Keratinocyte (primary cell): ENCODE data around the gene ASB8. TPM values are rescaled to one million over a fixed set of nuclear protein-coding genes. Genes with fewer than 3 reads are reported as not detected.

ENCODE experiments used
- DNase-seq: peaks from one replicate; pipeline ENCODE4 v3.0.0-alpha.2; 2011; ENCODE audit warnings: low read depth, missing footprints, low spot score
- FAIRE-seq: peaks from 2 replicates; lab custom pipeline; 2011; peaks lifted over from hg19 to GRCh38; lab: Jason Lieb, UNC
- H2AFZ ChIP-seq: 2 replicates; pipeline ENCODE4 v1.6.0; 2012; ENCODE audit warnings: low read length, control low read depth, inconsistent platforms; ENCODE audit not compliant: control insufficient read depth
- H3K27ac ChIP-seq: 2 replicates; pipeline ENCODE4 v1.5.1; 2011; ENCODE audit warnings: low read length; ENCODE audit not compliant: control insufficient read depth, insufficient read depth
- H3K27me3 ChIP-seq: 3 replicates; pipeline ENCODE4 v1.6.0; 2011; ENCODE audit warnings: low read length; ENCODE audit not compliant: control insufficient read depth, insufficient read depth; ENCODE audit errors: extremely low read depth
- H3K36me3 ChIP-seq, 2 experiments: 2 replicates in 1 of 2; 3 replicates in 1 of 2; pipeline ENCODE4 v1.5.1; 2011; ENCODE audit warnings: low read length in 2 of 2, mild to moderate bottlenecking in 1 of 2; ENCODE audit not compliant: control insufficient read depth in 2 of 2, insufficient read depth in 2 of 2; ENCODE audit errors: extremely low read depth in 1 of 2
- H3K4me1 ChIP-seq: 3 replicates; pipeline ENCODE4 v1.5.1; 2011; ENCODE audit warnings: low read length; ENCODE audit not compliant: control insufficient read depth, insufficient read depth; ENCODE audit errors: extremely low read depth
- H3K4me2 ChIP-seq: 3 replicates; pipeline ENCODE4 v1.6.0; 2011; ENCODE audit warnings: low read depth, low read length; ENCODE audit not compliant: control insufficient read depth, insufficient read depth; ENCODE audit errors: extremely low read depth
- H3K4me3 ChIP-seq, 3 experiments: fragments of 200-600 bp in 1 of 3; sonication (generic) in 1 of 3; 2 replicates in 2 of 3; 3 replicates in 1 of 3; pipeline ENCODE4 v1.5.1; 2011 to 2016; ENCODE audit warnings: low read length in 3 of 3, mild to moderate bottlenecking in 3 of 3, control low read depth in 2 of 3, inconsistent platforms in 1 of 3, low read depth in 1 of 3, mixed read lengths in 1 of 3, mixed run types in 1 of 3, moderate library complexity in 1 of 3; ENCODE audit not compliant: control insufficient read depth in 2 of 3, insufficient read depth in 2 of 3; ENCODE audit errors: extremely low read depth in 1 of 3
- H3K79me2 ChIP-seq: 2 replicates; pipeline ENCODE4 v1.6.0; 2012; ENCODE audit warnings: low read length; ENCODE audit not compliant: control insufficient read depth, insufficient read depth
- H3K9ac ChIP-seq: 3 replicates; pipeline ENCODE4 v1.6.0; 2011; ENCODE audit warnings: low read length; ENCODE audit not compliant: control insufficient read depth, insufficient read depth; ENCODE audit errors: extremely low read depth
- H3K9me1 ChIP-seq: 3 replicates; pipeline ENCODE4 v1.6.0; 2011; ENCODE audit warnings: low read length; ENCODE audit not compliant: control insufficient read depth, insufficient read depth; ENCODE audit errors: extremely low read depth
- H3K9me3 ChIP-seq: 2 replicates; pipeline ENCODE4 v1.5.1; 2012; ENCODE audit warnings: low read depth, low read length; ENCODE audit not compliant: control insufficient read depth
- H4K20me1 ChIP-seq: 3 replicates; pipeline ENCODE4 v1.6.0; 2011; ENCODE audit warnings: low read length; ENCODE audit not compliant: control insufficient read depth, insufficient read depth; ENCODE audit errors: extremely low read depth
- CTCF ChIP-seq, 3 experiments: IDR thresholded peaks in 1 of 3; conservative IDR thresholded peaks in 1 of 3; optimal IDR thresholded peaks in 1 of 3; 2 replicates in 2 of 3; 3 replicates in 1 of 3; pipeline versions ENCODE3 to v1.5.1; 2011; ENCODE audit warnings: low read length in 3 of 3, mild to moderate bottlenecking in 3 of 3, moderate library complexity in 2 of 3, control low read depth in 1 of 3, inconsistent platforms in 1 of 3; ENCODE audit not compliant: insufficient read depth in 2 of 3; ENCODE audit errors: extremely low read depth in 1 of 3
- EZH2 ChIP-seq: IDR thresholded peaks from one replicate; pipeline ENCODE4 v1.6.1; 2012; ENCODE audit warnings: inconsistent platforms, mild to moderate bottlenecking, low read length, moderate library complexity
- dilution Hi-C: fragments of 300-500 bp; cut with MboI; formaldehyde crosslinking; loops from one replicate; pipeline ENCODE4 v1.7.0; 2020; ENCODE audit warnings: low sequenced_read_pairs; ENCODE audit not compliant: extremely low pct_ligation_motif_present
- polyA plus RNA-seq, 5 experiments: library from polyadenylated mRNA; depleted of rRNA in 3 of 5; stranded (reverse) in 3 of 5; stranded (forward) in 1 of 5; unstranded in 1 of 5; fragments of >200 nt; gene quantifications; 1 replicate in 1 of 5; 2 replicates in 3 of 5; 3 replicates in 1 of 5; pipeline versions ENCODE4 v1.2.1 to v1.2.3, GENCODE V29; 2011 to 2012; ENCODE audit warnings: missing spikeins in 2 of 5, low read depth in 1 of 5, low replicate concordance in 1 of 5

ASB8 gene
- polyA plus RNA-seq, 1 donor (not counting 4 experiments of a cell fraction or from before 2014, with no cell fraction given), result 18.4 TPM

GRCh38 chr12:48182631-48183030 is 25.3 kb upstream of the ASB8 start:
- peak overlapping the region; percentile 74 for H3K4me2 ChIP-seq
- no peak overlapping the region for H3K9ac ChIP-seq
- no peaks in the 10 kb centered on the region for H3K36me3 ChIP-seq
- peak overlapping the region; percentile 55 to 78 (median 64) for H3K4me3 ChIP-seq
- no peak overlapping the region for H3K27ac ChIP-seq
- no peaks in the 10 kb centered on the region for H3K9me3 ChIP-seq
- peaks cover 59% of the 10 kb centered on the region for H3K27me3 ChIP-seq
- DNase-seq, result no peak
- no peaks in the 10 kb centered on the region for H4K20me1 ChIP-seq
- no peaks in the 10 kb centered on the region for H3K9me1 ChIP-seq
- no peaks in the 10 kb centered on the region for H3K79me2 ChIP-seq
- TF ChIP-seq CTCF (optimal IDR thresholded peaks at IDR 0.05 in 1 of 3, IDR thresholded peaks at IDR 0.05 in 1 of 3, conservative IDR thresholded peaks at IDR 0.05 in 1 of 3; ENCODE audit: extremely low read depth in 1 of 3, insufficient read depth in 2 of 3, low read length in 3 of 3) (no peak), EZH2 (no peak)
- H2AFZ ChIP-seq, result peak overlapping the region; percentile 90
- dilution Hi-C loops, result no loop called here
- peaks cover 14% of the 10 kb centered on the region for H3K4me1 ChIP-seq
- no peak for FAIRE-seq

GRCh38 chr12:48180857-48181495 is 23.7 kb upstream of the ASB8 start:
- no peak overlapping the region for H2AFZ ChIP-seq
- H3K27me3 ChIP-seq, result peaks cover 62% of the 10 kb centered on the region
- peaks cover 14% of the 10 kb centered on the region for H3K4me1 ChIP-seq
- H3K27ac ChIP-seq, result no peak overlapping the region
- DNase-seq (no peak), FAIRE-seq (no peak)
- H3K9me1 ChIP-seq, result no peaks in the 10 kb centered on the region
- H3K4me3 ChIP-seq, result no peak overlapping the region
- TF ChIP-seq CTCF (optimal IDR thresholded peaks at IDR 0.05 in 1 of 3, IDR thresholded peaks at IDR 0.05 in 1 of 3, conservative IDR thresholded peaks at IDR 0.05 in 1 of 3; ENCODE audit: extremely low read depth in 1 of 3, insufficient read depth in 2 of 3, low read length in 3 of 3) (no peak), EZH2 (no peak)
- no peaks in the 10 kb centered on the region for H3K9me3 ChIP-seq
- no peaks in the 10 kb centered on the region for H3K79me2 ChIP-seq
- H3K36me3 ChIP-seq, result no peaks in the 10 kb centered on the region
- dilution Hi-C loops, result no loop called here
- H3K9ac ChIP-seq, result no peak overlapping the region
- no peaks in the 10 kb centered on the region for H4K20me1 ChIP-seq
- no peak overlapping the region for H3K4me2 ChIP-seq
